GM19025 (cell line): ENCODE data around the gene PAFAH1B1.

Source experiments
- ATAC-seq: cut with Tn5 transposase; IDR thresholded peaks from one replicate; pipeline ENCODE4 v1.9.1; 2021; ENCODE audit warnings: mild to moderate bottlenecking, low read depth, moderate library complexity; ENCODE audit not compliant: unreplicated experiment

The PAFAH1B1 gene

GRCh38 chr17:2711608-2712299 is 118.3 kb downstream of the PAFAH1B1 start, which contains the start of gene CLUH:
Gene CLUH (minus strand): TSS chr17:2711764. CDS start chr17:2711661, 103 bp downstream.
- peak; percentile 63 for ATAC-seq

GRCh38 chr17:2712300-2713043 is 119.0 kb downstream of the PAFAH1B1 start:
- no peak for ATAC-seq

GRCh38 chr17:2713881-2714280 is 120.4 kb downstream of the PAFAH1B1 start:
- no peak for ATAC-seq

- no peak for ATAC-seq
Observed at GRCh38 chr17:2716649-2717048, 123.2 kb downstream of the PAFAH1B1 start.

GRCh38 chr17:2718150-2718938 is 124.9 kb downstream of the PAFAH1B1 start:
- no peak for ATAC-seq

- ATAC-seq: no peak
Observed at GRCh38 chr17:2719861-2720260, 126.4 kb downstream of the PAFAH1B1 start.

- no peak for ATAC-seq
Observed at GRCh38 chr17:2721603-2722002, 128.1 kb downstream of the PAFAH1B1 start.

GRCh38 chr17:2722611-2723010 is 129.2 kb downstream of the PAFAH1B1 start:
- ATAC-seq: no peak

GRCh38 chr17:2723505-2723996 is 130.1 kb downstream of the PAFAH1B1 start:
- no peak for ATAC-seq

- no peak for ATAC-seq
Observed at GRCh38 chr17:2723997-2724783, 130.7 kb downstream of the PAFAH1B1 start.

- no peak for ATAC-seq
Observed at GRCh38 chr17:2724784-2725164, 131.3 kb downstream of the PAFAH1B1 start.

GRCh38 chr17:2730764-2731353 is 137.4 kb downstream of the PAFAH1B1 start:
- ATAC-seq: no peak

- no peak for ATAC-seq
Observed at GRCh38 chr17:2731807-2732206, 138.4 kb downstream of the PAFAH1B1 start.

- no peak for ATAC-seq
Observed at GRCh38 chr17:2734939-2735338, 141.5 kb downstream of the PAFAH1B1 start.
